ENCODE measurements around the gene HMX3.

The HMX3 gene

GRCh38 chr10:123135415-123136141, at the start of gene HMX3:
Gene HMX3 (plus strand): TSS chr10:123135970. CDS start chr10:123136051, 81 bp downstream.
- no peak for DNase-seq (ENCODE audit: low read depth, low spot score)

- DNase-seq (ENCODE audit: low read depth, low spot score) = no peak
Measured at GRCh38 chr10:123086281-123086680, 49.5 kb upstream of the HMX3 start.

- no peak for DNase-seq (ENCODE audit: low read depth, low spot score)
Measured at GRCh38 chr10:123087348-123087747, 48.4 kb upstream of the HMX3 start.

- DNase-seq (ENCODE audit: low read depth, low spot score) = no peak
Measured at GRCh38 chr10:123087786-123088185, 48.0 kb upstream of the HMX3 start.

- DNase-seq (ENCODE audit: low read depth, low spot score) = no peak
Measured at GRCh38 chr10:123092635-123093414, 42.9 kb upstream of the HMX3 start.

GRCh38 chr10:123093489-123093888, 42.3 kb upstream of the HMX3 start:
- DNase-seq (ENCODE audit: low read depth, low spot score) = no peak

- DNase-seq (ENCODE audit: low read depth, low spot score) = no peak
Measured at GRCh38 chr10:123096452-123096851, 39.3 kb upstream of the HMX3 start.

GRCh38 chr10:123097039-123097438, 38.7 kb upstream of the HMX3 start:
- DNase-seq (ENCODE audit: low read depth, low spot score) = no peak

GRCh38 chr10:123100030-123100762, 35.6 kb upstream of the HMX3 start:
- no peak for DNase-seq (ENCODE audit: low read depth, low spot score)

- DNase-seq (ENCODE audit: low read depth, low spot score) = no peak
Measured at GRCh38 chr10:123101872-123102271, 33.9 kb upstream of the HMX3 start.

- no peak for DNase-seq (ENCODE audit: low read depth, low spot score)
Measured at GRCh38 chr10:123102673-123103072, 33.1 kb upstream of the HMX3 start.

- no peak for DNase-seq (ENCODE audit: low read depth, low spot score)
Measured at GRCh38 chr10:123103944-123104343, 31.8 kb upstream of the HMX3 start.

GRCh38 chr10:123109466-123109865, 26.3 kb upstream of the HMX3 start:
- no peak for DNase-seq (ENCODE audit: low read depth, low spot score)

- no peak for DNase-seq (ENCODE audit: low read depth, low spot score)
Measured at GRCh38 chr10:123117644-123118417, 17.9 kb upstream of the HMX3 start.

GRCh38 chr10:123119081-123119480, 16.7 kb upstream of the HMX3 start:
- no peak for DNase-seq (ENCODE audit: low read depth, low spot score)

GRCh38 chr10:123126246-123126645, 9.5 kb upstream of the HMX3 start:
- no peak for DNase-seq (ENCODE audit: low read depth, low spot score)

GRCh38 chr10:123129618-123130271, 6.0 kb upstream of the HMX3 start:
- no peak for DNase-seq (ENCODE audit: low read depth, low spot score)

GRCh38 chr10:123132576-123133477, 2.9 kb upstream of the HMX3 start:
- DNase-seq (ENCODE audit: low read depth, low spot score) = no peak

- no peak for DNase-seq (ENCODE audit: low read depth, low spot score)
Measured at GRCh38 chr10:123133541-123134342, 2.0 kb upstream of the HMX3 start.
